ENCODE data around the gene LRRC41.
"Not testable (repeated sequence)": the region's sequence is repeated elsewhere in the genome, so short reads cannot be mapped to it uniquely, and the experiment has no call there.

Gene LRRC41

GRCh38 chr1:46236882-46237281, 66.5 kb downstream of the LRRC41 start:
- Histone ChIP-seq H3F3A (ENCODE audit: insufficient read depth, low read length) (no peaks in the 10 kb centered on the region), H3K9me3 (replicated peaks; ENCODE audit: insufficient read depth, low read length) (no peaks in the 10 kb centered on the region), H3K27ac (ENCODE audit: low read length) (no peak overlapping the region), H4K20me1 (ENCODE audit: insufficient read depth, low read length) (no peaks in the 10 kb centered on the region), H3K27me3 (replicated peaks; ENCODE audit: insufficient read depth, low read length) (no peaks in the 10 kb centered on the region), H3K4me2 (ENCODE audit: low read depth, low read length) (no peak overlapping the region), H3K9ac (ENCODE audit: low read length) (no peak overlapping the region), H3K9me2 (replicated peaks; ENCODE audit: insufficient read depth, low read length) (no peaks in the 10 kb centered on the region), H2AFZ (ENCODE audit: low read length) (no peak overlapping the region), H3K4me1 (ENCODE audit: low read length) (no peaks in the 10 kb centered on the region), H3K4me3 (ENCODE audit: low read length) (no peak overlapping the region), H3K79me2 (ENCODE audit: low read length) (no peaks in the 10 kb centered on the region), H3K36me3 (replicated peaks; ENCODE audit: insufficient read depth, low read length) (no peaks in the 10 kb centered on the region)
- TF ChIP-seq, protein P1, sequence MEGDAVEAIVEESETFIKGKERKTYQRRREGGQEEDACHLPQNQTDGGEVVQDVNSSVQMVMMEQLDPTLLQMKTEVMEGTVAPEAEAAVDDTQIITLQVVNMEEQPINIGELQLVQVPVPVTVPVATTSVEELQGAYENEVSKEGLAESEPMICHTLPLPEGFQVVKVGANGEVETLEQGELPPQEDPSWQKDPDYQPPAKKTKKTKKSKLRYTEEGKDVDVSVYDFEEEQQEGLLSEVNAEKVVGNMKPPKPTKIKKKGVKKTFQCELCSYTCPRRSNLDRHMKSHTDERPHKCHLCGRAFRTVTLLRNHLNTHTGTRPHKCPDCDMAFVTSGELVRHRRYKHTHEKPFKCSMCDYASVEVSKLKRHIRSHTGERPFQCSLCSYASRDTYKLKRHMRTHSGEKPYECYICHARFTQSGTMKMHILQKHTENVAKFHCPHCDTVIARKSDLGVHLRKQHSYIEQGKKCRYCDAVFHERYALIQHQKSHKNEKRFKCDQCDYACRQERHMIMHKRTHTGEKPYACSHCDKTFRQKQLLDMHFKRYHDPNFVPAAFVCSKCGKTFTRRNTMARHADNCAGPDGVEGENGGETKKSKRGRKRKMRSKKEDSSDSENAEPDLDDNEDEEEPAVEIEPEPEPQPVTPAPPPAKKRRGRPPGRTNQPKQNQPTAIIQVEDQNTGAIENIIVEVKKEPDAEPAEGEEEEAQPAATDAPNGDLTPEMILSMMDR (IDR thresholded peaks at IDR 0.05; ENCODE audit: low read length) = no peak
- TF ChIP-seq EZH2phosphoT487 (IDR thresholded peaks at IDR 0.05; ENCODE audit: low read length) = no peak
- no peak for TF ChIP-seq EZH2 (optimal IDR thresholded peaks at IDR 0.05; ENCODE audit: low read depth, low read length)
- no peak for DNase-seq

- not testable (repeated sequence) for H2AFZ ChIP-seq (ENCODE audit: low read length); H4K20me1 ChIP-seq (ENCODE audit: insufficient read depth, low read length); H3K9ac ChIP-seq (ENCODE audit: low read length); DNase-seq; H3K9me3 ChIP-seq (replicated peaks; ENCODE audit: insufficient read depth, low read length); H3K4me3 ChIP-seq (ENCODE audit: low read length); H3K79me2 ChIP-seq (ENCODE audit: low read length); H3K4me1 ChIP-seq (ENCODE audit: low read length); H3K36me3 ChIP-seq (replicated peaks; ENCODE audit: insufficient read depth, low read length); H3K9me2 ChIP-seq (replicated peaks; ENCODE audit: insufficient read depth, low read length); H3K27ac ChIP-seq (ENCODE audit: low read length); H3F3A ChIP-seq (ENCODE audit: insufficient read depth, low read length); H3K27me3 ChIP-seq (replicated peaks; ENCODE audit: insufficient read depth, low read length); H3K4me2 ChIP-seq (ENCODE audit: low read depth, low read length)
Measured at GRCh38 chr1:46231231-46231630, 72.2 kb downstream of the LRRC41 start.
